Karpas-422 (cell line): ENCODE results near the gene TMEM121B. TPM values are rescaled to one million over a fixed set of nuclear protein-coding genes. Genes with fewer than 3 reads are reported as not detected.
"Not testable (repeated sequence)": the region's sequence is repeated elsewhere in the genome, so short reads cannot be mapped to it uniquely, and the experiment has no call there.

Experiments
- DNase-seq: peaks from one replicate; pipeline ENCODE4 v3.0.0-alpha.2; 2015
- H2AFZ ChIP-seq: fragments of 200-600 bp; sonication (generic); 2 replicates; pipeline ENCODE4 v1.6.1; 2014; ENCODE audit warnings: antibody characterized with exemption, low read length, mixed read lengths
- H3K27ac ChIP-seq: fragments of 200-600 bp; sonication (generic); 2 replicates; pipeline ENCODE4 v1.5.1; 2014; ENCODE audit warnings: mild to moderate bottlenecking, low read length, moderate library complexity
- H3K27me3 ChIP-seq: fragments of 200-600 bp; sonication (generic); 2 replicates; pipeline ENCODE4 v1.6.1; 2014; ENCODE audit warnings: low read length, mixed read lengths
- H3K36me3 ChIP-seq: fragments of 200-600 bp; sonication (generic); 2 replicates; pipeline ENCODE4 v1.6.1; 2014; ENCODE audit warnings: low read length, mixed read lengths; ENCODE audit not compliant: insufficient read depth
- H3K4me1 ChIP-seq: fragments of 200-600 bp; sonication (generic); 2 replicates; pipeline ENCODE4 v1.6.1; 2014; ENCODE audit warnings: mild to moderate bottlenecking, low read length, mixed read lengths
- H3K4me2 ChIP-seq: fragments of 200-600 bp; sonication (generic); 2 replicates; pipeline ENCODE4 v1.6.1; 2014; ENCODE audit warnings: low read length, low read depth, mild to moderate bottlenecking; ENCODE audit not compliant: poor library complexity, severe bottlenecking
- H3K4me3 ChIP-seq: fragments of 200-600 bp; sonication (generic); 2 replicates; pipeline ENCODE4 v1.5.1; 2014; ENCODE audit warnings: mild to moderate bottlenecking, antibody characterized with exemption, low read length, mixed read lengths
- H3K79me2 ChIP-seq: fragments of 200-600 bp; sonication (generic); 2 replicates; pipeline ENCODE4 v1.6.1; 2014; ENCODE audit warnings: mild to moderate bottlenecking, low read length, mixed read lengths
- H3K9ac ChIP-seq: fragments of 200-600 bp; sonication (generic); 2 replicates; pipeline ENCODE4 v1.6.0; 2014; ENCODE audit warnings: low read length
- H3K9me2 ChIP-seq: fragments of 200-600 bp; sonication (generic), shearing (Covaris generic); replicated peaks from 2 replicates; pipeline ENCODE4 v1.6.0; 2014; ENCODE audit warnings: mild to moderate bottlenecking, low read length, moderate library complexity; ENCODE audit not compliant: insufficient read depth
- H3K9me3 ChIP-seq: fragments of 300-700, 200-600 bp; sonication (generic); 2 replicates; pipeline ENCODE4 v1.6.1; 2014; ENCODE audit warnings: low read length, mixed read lengths
- H4K20me1 ChIP-seq: fragments of 200-600 bp; sonication (generic); 2 replicates; pipeline ENCODE4 v1.6.1; 2014; ENCODE audit warnings: mild to moderate bottlenecking, antibody characterized with exemption, low read length, low read depth; ENCODE audit not compliant: insufficient read depth
- total RNA-seq: library from RNA; depleted of rRNA; stranded (reverse); fragments of >200 nt; shearing (Covaris generic); gene quantifications from 2 replicates; pipeline ENCODE4 v1.2.3, GENCODE V29; 2014; ENCODE audit warnings: low replicate concordance

The TMEM121B gene
- total RNA-seq, 1 experiment from 2014 or later = 0.04 TPM

- Histone ChIP-seq H3K4me1 (peaks cover 33% of the 10 kb centered on the region), H3K27me3 (no peaks in the 10 kb centered on the region), H3K9ac (peak overlapping the region; percentile 91), H3K27ac (no peak overlapping the region), H3K4me2 (peak overlapping the region; percentile 93), H3K79me2 (peaks cover 54% of the 10 kb centered on the region), H4K20me1 (peaks cover 19% of the 10 kb centered on the region; the same call in 1 of the 2 replicates), H2AFZ (peak overlapping the region; percentile 95; the same call in 1 of the 2 replicates), H3K9me2 (no peaks in the 10 kb centered on the region), H3K4me3 (peak overlapping the region; percentile 90), H3K36me3 (peaks cover 4% of the 10 kb centered on the region; the same call in 1 of the 2 replicates), H3K9me3 (no peaks in the 10 kb centered on the region)
- no peak for DNase-seq
Observed at GRCh38 chr22:17158176-17158567, 37.0 kb upstream of the TMEM121B start.

- Histone ChIP-seq H3K79me2 (peaks cover 59% of the 10 kb centered on the region), H3K27me3 (no peaks in the 10 kb centered on the region), H4K20me1 (peaks cover 23% of the 10 kb centered on the region; the same call in 1 of the 2 replicates), H3K27ac (no peak overlapping the region), H3K36me3 (peaks cover 4% of the 10 kb centered on the region; the same call in 1 of the 2 replicates), H3K4me2 (peak overlapping the region; percentile 93), H3K9me3 (no peaks in the 10 kb centered on the region), H3K9me2 (no peaks in the 10 kb centered on the region), H3K4me3 (peak overlapping the region; percentile 90), H3K9ac (peak overlapping the region; percentile 91; the same call in 1 of the 2 replicates), H2AFZ (no peak overlapping the region), H3K4me1 (peaks cover 33% of the 10 kb centered on the region)
- DNase-seq = no peak
Observed at GRCh38 chr22:17157714-17158113, 36.6 kb upstream of the TMEM121B start.

GRCh38 chr22:17155941-17156340 lies 34.8 kb upstream of the TMEM121B start:
- H3K27ac ChIP-seq = no peak overlapping the region
- H3K9me2 ChIP-seq = no peaks in the 10 kb centered on the region
- H3K4me3 ChIP-seq = no peak overlapping the region
- peak overlapping the region; percentile 22 for H3K4me2 ChIP-seq
- H3K79me2 ChIP-seq = peaks cover 76% of the 10 kb centered on the region
- peaks cover 30% of the 10 kb centered on the region; the same call in 1 of the 2 replicates for H4K20me1 ChIP-seq
- H3K4me1 ChIP-seq = peaks cover 33% of the 10 kb centered on the region
- no peaks in the 10 kb centered on the region for H3K9me3 ChIP-seq
- peaks cover 4% of the 10 kb centered on the region; the same call in 1 of the 2 replicates for H3K36me3 ChIP-seq
- no peak overlapping the region for H2AFZ ChIP-seq
- no peak for DNase-seq
- H3K9ac ChIP-seq = no peak overlapping the region
- no peaks in the 10 kb centered on the region for H3K27me3 ChIP-seq

GRCh38 chr22:17152971-17153370 lies 31.8 kb upstream of the TMEM121B start:
- Histone ChIP-seq H4K20me1 (peaks cover 50% of the 10 kb centered on the region; the same call in 1 of the 2 replicates), H3K4me3 (no peak overlapping the region), H3K9me3 (no peaks in the 10 kb centered on the region), H3K9ac (no peak overlapping the region), H2AFZ (no peak overlapping the region), H3K27me3 (no peaks in the 10 kb centered on the region), H3K27ac (no peak overlapping the region), H3K4me1 (peaks cover 20% of the 10 kb centered on the region), H3K36me3 (peaks cover 21% of the 10 kb centered on the region), H3K79me2 (peaks cover 96% of the 10 kb centered on the region), H3K9me2 (no peaks in the 10 kb centered on the region), H3K4me2 (no peak overlapping the region)
- DNase-seq = no peak

GRCh38 chr22:17152340-17152739 lies 31.2 kb upstream of the TMEM121B start:
- Histone ChIP-seq H3K27me3 (no peaks in the 10 kb centered on the region), H3K4me3 (no peak overlapping the region), H3K9ac (no peak overlapping the region), H3K9me3 (no peaks in the 10 kb centered on the region), H3K36me3 (peaks cover 25% of the 10 kb centered on the region), H3K9me2 (no peaks in the 10 kb centered on the region), H4K20me1 (peaks cover 52% of the 10 kb centered on the region; the same call in 1 of the 2 replicates), H3K4me1 (peaks cover 14% of the 10 kb centered on the region), H2AFZ (no peak overlapping the region), H3K27ac (no peak overlapping the region), H3K79me2 (peaks cover 96% of the 10 kb centered on the region), H3K4me2 (no peak overlapping the region)
- no peak for DNase-seq

GRCh38 chr22:17149076-17149815 lies 28.1 kb upstream of the TMEM121B start:
- Histone ChIP-seq H4K20me1 (peaks cover 42% of the 10 kb centered on the region; the same call in 1 of the 2 replicates), H3K27me3 (no peaks in the 10 kb centered on the region), H3K27ac (no peak overlapping the region), H3K4me1 (peaks cover 4% of the 10 kb centered on the region; the same call in 1 of the 2 replicates), H2AFZ (no peak overlapping the region), H3K4me2 (no peak overlapping the region), H3K9ac (no peak overlapping the region), H3K4me3 (no peak overlapping the region), H3K9me3 (no peaks in the 10 kb centered on the region), H3K9me2 (no peaks in the 10 kb centered on the region), H3K36me3 (peaks cover 22% of the 10 kb centered on the region), H3K79me2 (peaks cover 68% of the 10 kb centered on the region)
- DNase-seq = no peak

- not testable (repeated sequence) for H3K27me3 ChIP-seq, H3K4me3 ChIP-seq, H3K27ac ChIP-seq, H2AFZ ChIP-seq, H3K9ac ChIP-seq, H3K9me2 ChIP-seq, H3K9me3 ChIP-seq, DNase-seq, H3K4me1 ChIP-seq, H3K4me2 ChIP-seq
- Histone ChIP-seq H3K36me3 (peaks cover 29% of the 10 kb centered on the region), H4K20me1 (peaks cover 36% of the 10 kb centered on the region; the same call in 1 of the 2 replicates), H3K79me2 (peaks cover 53% of the 10 kb centered on the region)
Observed at GRCh38 chr22:17147458-17147857, 26.3 kb upstream of the TMEM121B start.

GRCh38 chr22:17145021-17145680 lies 24.0 kb upstream of the TMEM121B start:
- H3K79me2 ChIP-seq = peaks cover 30% of the 10 kb centered on the region
- no peak overlapping the region for H3K9ac ChIP-seq
- H3K36me3 ChIP-seq = peaks cover 32% of the 10 kb centered on the region
- no peak overlapping the region for H3K27ac ChIP-seq
- H3K9me2 ChIP-seq = no peaks in the 10 kb centered on the region
- DNase-seq = no peak
- no peaks in the 10 kb centered on the region for H3K9me3 ChIP-seq
- no peaks in the 10 kb centered on the region for H3K27me3 ChIP-seq
- H2AFZ ChIP-seq = no peak overlapping the region
- H3K4me3 ChIP-seq = no peak overlapping the region
- no peak overlapping the region for H3K4me2 ChIP-seq
- H3K4me1 ChIP-seq = peaks cover 4% of the 10 kb centered on the region; the same call in 1 of the 2 replicates
- H4K20me1 ChIP-seq = peaks cover 31% of the 10 kb centered on the region; the same call in 1 of the 2 replicates
